SHP77 treated with DMSO at 0.1 percent for 48 hours (cell line): ENCODE results near the gene DPYD.
"Not testable (repeated sequence)": the region's sequence is repeated elsewhere in the genome, so short reads cannot be mapped to it uniquely, and the experiment has no call there.

Source experiments
- DNase-seq: peaks from one replicate; lab custom pipeline; 2025; lab: John Stamatoyannopoulos, UW

DPYD gene

DNA sequence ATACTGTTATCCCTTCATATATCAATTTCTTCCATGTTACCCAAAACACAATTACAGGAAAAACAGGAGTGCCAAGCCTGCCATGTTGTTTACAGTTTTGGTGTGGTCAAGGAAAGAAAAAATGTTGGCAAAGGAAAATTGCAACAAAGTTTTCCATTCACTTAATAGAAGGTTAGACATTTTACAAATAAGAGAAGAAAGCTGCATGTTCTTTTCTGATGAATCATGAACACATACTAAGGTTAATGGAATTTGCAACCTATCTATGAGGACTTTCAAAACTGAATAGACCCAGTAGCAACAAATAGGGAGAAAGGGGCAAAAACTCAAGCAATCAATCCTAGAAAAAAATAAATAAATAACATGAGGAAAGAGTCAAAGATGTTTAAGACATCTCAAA, 556.7 kb downstream of the DPYD start:
- no peak for DNase-seq

DNA sequence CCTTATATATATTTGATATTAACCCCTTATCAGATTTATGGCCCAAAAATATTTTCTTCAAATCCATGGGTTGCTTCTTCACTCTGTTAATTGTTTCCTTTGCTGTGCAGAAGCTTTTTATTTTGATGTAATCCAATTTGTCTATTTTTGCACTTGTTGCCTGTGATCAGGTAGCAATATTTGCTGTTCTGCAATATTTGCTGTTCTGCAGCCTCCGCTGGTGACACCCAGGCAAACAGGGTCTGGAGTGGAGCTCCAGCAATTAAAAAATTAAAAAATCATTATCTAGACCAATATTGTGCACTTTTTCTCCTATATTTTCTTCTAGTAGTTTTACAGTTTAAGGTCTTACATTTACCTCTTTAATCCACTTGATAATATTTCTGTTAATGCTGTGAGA, 564.5 kb downstream of the DPYD start:
- DNase-seq, result no peak

DNA sequence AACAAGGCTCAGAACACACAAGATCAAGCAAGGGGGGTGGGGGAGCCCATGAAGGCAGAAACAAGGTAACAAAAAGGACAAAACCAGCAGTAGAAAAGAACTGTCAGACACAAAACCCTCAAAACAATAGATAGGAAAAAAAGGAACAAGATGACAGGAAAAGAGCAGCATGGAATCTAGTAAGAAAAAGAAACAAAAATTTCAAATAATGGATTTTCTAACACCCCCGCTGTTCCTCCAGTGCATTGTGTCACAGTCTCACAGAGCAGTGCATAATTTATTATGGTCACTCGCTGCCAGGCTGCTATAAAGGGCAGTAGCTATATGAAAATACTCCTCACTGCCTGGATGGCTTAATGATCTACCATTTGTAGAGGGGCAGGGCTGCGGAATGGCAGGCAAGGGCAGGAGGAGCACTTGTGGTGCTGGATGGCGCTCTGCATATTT, 567.9 kb downstream of the DPYD start:
- DNase-seq, result no peak

DNA sequence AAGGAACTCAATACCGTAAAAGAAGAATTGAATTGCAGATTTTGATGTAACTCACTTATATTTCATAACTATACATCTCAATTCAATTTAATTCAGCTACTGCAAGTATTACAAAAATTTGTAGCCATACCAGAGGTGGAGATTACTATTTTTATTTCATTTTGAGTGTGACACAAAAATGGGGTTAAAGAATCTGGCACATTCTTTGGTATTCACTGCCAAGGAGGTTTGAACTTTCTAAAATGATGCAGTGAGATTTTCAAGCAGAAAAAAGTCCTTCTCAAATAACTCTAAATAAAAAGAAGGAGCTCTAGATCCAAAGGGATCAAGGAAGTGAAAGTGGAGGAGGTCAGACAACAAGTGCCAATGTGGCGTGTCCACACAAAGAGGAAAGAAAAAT, 569.0 kb downstream of the DPYD start:
- DNase-seq, result no peak

DNA sequence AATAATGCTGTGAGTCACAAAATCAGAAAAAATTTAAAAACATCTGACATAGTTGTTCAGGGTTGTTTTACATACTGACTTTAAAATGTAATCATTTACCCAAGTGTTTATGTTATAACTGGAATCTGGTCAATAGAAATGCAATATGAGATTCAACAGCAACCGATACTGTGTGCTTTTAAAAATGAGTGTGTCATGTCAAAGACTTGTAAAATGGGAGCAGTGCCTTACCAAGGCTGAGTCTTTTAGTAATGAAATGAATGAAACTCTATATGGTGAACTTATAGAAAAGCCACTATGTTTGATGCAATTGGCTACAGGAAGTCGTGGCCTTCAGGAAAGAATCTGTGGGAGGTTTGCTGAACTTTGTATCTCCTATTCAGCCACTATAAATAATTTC, 570.2 kb downstream of the DPYD start:
- no peak for DNase-seq

DNA sequence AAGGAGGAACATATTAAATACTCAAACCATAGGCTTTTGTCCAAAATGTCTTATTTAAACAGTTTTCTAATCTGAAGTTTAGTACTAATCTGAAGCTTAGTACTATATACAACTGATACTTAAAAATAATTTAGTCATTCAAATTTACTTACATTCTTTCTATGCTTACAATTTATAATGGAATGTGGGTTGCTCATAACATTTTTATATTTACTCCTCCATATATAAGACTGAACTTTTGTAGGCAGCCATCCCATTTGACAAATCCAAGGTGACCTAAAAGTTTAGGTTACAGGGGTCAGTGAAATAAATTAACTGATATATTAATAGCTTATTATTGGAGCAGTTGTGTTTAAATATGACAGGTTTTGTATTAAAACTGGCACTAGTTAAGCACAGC, 570.6 kb downstream of the DPYD start:
- DNase-seq, result no peak

DNA sequence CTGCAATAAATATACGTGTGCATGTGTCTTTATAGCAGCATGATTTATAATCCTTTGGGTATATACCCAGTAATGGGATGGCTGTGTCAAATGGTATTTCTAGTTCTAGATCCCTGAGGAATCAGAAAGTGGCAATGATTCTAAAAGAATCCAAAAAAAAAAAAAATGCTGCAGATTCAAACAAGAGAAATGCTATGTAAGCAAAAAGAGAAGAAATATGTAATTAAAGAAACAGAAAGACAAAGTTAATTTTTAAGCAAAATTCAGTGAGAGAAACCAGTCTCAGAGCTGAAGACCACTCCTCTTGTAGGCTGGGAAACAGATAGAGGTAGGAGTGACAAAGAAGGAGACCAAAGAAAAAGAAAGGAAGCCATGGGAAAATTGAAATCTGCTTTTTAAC, 571.0 kb downstream of the DPYD start:
- DNase-seq, result not testable (repeated sequence)

DNA sequence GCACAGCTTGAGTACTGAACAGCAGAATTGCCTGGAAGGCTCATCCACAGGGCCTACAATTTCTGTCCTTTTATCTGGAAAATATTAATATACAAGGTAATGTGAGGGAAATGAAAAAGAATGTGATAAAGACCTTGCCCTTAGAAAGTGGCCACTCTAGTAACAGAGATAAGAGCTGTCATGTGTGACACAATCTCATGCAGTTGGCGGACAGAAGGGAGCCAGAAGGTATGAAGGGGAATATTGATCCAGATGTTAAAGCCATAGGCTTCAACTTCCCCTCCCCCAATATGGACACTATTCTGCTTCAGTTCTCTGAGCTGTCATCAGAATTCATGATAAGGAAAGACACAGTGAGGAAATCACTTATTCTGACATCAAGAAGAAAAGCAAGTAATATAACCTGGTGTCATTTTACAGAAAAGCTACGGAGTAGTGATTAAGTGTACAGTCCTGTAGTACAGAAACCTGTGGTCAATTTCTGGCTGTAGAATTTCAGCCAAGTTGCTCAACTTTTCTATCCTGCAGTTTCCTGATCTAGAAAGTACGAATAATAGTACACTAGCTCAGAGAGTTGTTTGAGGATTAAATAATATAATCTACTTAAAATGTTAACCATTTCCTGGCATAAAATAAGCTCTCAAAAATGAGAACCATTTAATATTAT, 572.1 kb downstream of the DPYD start:
- DNase-seq, result no peak

DNA sequence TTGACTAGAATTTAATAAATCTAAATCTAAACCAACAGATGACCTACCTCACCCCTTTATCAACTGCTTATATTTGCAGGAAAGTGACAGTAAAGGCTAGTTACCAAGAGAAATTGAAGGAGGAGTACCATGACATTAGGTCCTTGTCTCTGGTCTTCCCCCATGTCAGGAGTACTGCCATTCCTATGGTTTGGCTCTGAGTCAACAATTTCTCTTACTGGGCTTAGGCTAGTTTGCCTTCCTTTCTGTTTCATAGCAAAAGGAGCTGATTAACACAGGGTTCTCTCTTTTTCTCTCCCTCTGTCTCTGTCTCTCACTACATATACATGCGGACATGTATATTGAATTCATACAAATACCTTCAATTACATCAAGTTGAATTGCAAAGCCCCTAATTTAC, 579.9 kb downstream of the DPYD start:
- no peak for DNase-seq

DNA sequence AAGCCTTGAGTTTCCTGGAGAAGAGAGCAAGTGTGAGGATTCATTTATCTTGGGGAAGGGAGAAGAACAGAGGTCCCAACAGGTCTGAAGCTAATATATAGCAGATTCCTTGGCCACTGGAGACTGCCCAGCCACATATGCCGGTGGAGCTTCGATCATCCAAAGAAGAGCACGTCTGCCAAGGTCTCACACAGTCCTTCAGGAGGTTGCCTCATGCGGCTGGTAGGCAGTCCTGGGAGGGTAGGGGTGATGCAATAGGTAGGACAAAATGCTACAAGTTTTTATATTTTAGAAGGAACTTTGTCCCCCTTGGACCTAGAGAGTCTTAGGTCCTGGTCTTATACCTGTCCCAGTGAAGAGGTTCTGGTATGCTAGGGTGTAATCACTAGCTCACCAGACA, 582.5 kb downstream of the DPYD start:
- no peak for DNase-seq

DNA sequence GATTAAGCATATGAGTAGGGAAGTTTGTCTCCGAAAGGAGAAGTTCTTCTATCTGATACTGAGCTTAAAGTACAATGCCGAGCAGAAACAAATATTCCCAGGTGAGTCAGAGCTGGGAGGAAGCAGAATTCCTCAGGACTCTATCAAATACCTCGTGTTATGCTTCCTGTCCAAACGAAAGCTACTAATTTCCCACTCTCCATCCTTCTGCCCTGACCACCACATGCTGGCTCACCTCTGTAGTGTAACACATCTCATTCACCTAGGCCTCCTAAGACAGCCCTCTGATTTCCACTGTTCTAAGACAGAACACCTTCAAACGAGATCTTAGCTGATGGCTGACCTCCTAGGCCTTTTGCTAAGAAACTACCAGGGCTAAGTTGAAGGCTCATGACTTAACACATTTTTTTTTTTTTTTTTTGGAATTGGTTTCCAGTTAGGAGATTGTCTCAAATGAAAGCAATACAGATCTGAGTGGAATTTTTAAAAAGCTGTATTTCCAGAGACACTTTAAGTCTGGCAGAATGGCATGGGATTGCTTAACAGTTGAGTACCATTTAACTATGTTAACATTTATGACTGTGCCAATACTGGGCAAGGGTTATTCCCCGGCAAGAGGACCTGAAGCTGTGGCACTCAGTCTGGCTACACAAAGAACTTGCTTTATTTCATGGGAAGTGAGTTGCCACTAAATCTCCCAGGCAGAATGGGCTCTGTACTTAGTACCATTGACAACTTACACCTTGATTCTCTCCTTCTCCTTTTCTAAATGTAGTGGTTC, 583.4 kb downstream of the DPYD start:
- DNase-seq, result no peak

DNA sequence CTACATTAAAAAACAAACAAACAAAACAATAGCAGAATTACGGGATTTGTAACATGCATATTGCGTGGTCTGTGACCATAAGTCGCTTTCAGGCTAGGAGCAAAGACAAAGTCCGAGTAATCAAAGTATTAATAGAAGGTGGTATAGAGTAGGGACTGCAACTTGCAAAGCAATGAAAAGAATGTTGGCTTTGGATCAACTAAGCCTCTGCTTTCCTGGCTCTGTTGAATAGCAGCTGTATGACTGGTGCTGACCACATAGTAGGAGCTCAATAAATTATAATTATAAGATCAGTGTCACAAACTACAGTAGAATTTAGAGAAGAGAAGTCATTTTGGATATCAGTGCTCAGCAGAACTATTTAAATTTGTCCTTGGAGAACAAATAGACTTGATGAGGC, 586.4 kb downstream of the DPYD start:
- DNase-seq, result no peak

DNA sequence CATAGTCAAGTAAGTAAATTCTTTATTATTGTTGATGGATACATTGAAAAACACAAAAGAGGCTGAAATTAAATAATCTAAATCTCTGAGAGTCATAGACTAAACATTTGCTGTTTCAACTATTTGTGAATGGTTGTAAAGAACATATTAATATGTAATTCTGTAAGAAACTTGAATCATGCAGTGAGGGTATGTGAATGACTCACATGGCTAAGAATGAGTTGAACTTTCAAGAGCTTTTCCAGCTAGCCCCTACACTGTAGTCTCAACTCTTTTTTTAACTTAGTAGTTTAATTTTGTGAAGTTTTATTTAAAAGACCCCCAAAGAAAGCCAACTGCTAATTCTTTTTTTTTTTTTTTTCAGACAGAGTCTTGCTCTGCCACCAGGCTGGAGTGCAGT, 588.1 kb downstream of the DPYD start:
- no peak for DNase-seq

DNA sequence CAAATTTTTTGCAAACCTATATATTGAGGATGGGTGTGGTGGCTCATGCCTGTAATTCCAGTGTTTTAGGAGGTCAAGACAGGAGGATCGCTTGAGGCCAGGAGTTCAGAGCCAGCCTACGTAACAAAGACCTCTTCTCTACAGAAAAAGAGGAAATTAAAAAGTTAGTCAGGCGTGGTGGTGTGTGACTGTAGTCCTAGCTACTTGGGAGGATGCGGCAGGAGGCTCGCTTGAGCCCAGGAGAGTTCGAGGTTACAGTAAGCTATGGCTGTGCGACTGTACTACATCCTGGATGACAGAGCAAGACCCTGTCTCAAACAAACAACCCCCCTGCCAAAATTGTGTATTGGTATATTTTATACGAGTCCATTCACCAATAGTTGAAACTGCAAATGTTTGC, 589.7 kb downstream of the DPYD start:
- DNase-seq, result no peak

DNA sequence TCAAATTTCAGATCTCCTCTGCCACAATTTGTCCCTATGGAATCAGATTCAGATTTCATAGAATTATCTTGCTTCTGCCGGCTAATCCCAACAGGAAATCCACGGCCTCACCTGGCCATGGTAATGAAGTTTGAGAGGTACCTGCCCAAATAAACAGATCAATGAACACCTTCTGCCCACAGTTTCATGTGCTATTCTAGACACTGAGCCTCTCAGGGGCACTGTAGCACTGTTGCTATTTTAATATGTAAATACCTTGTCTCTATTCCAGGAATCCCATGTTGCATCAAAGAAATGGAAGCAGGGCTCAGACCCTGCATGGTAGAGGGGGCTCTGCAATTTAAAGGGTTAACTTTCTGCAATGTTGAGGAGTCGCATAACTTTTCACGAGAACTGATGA, 606.1 kb downstream of the DPYD start:
- DNase-seq, result no peak

DNA sequence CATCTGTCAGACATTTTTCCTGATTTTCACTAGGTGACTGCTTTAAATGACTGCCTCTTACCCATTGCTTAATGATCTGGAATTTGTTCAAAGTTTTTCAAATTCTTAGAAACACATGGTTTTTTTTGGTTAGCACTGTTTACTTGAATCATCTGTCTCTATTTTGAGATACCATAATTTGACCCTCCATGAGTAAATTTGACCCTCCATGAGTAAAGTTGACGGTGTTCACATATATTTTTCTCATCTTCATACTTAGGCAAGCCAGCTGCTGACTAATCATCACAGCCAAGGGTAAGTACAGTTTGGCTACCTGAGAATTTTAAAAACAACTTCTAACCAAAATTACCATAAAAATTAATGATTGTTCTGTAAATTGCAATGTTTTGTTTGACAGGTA, 612.7 kb downstream of the DPYD start:
- DNase-seq, result no peak

DNA sequence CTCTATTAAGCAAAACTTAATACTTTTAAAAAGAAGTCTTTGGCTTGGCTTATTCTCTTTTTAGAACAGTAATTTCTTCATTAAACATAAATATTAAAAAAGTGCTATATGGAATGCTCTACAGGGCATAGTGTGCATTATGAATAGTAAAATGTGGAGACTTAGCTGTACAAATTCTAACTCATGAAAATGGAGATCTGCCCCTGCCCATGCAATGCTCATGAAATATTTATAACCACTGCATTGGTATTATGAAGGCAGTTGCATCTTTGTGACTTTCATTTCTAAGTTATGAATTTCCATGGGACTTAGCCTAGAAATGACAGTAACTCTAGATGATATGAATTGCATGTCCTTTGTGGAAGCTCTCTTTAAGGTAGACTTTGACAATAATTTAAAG, 613.3 kb downstream of the DPYD start:
- DNase-seq, result no peak

DNA sequence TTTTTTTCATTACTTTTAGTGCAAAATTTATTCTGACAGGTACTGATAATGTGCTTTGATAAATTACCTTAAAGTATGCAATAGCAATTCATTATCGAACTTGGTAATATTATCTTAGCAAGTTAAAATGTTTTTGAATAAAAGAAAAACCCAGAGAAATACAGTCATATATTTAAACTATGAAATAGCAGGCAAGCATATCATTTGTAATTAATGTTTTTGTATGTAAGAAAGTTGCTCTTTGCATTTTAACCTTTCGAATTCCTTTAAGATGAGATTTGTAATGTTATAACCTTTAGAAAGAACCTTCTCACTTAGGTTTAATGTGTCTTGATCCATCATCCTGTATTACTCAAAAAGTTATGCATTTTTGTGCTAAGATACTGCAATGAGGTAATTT, 613.7 kb downstream of the DPYD start:
- no peak for DNase-seq

DNA sequence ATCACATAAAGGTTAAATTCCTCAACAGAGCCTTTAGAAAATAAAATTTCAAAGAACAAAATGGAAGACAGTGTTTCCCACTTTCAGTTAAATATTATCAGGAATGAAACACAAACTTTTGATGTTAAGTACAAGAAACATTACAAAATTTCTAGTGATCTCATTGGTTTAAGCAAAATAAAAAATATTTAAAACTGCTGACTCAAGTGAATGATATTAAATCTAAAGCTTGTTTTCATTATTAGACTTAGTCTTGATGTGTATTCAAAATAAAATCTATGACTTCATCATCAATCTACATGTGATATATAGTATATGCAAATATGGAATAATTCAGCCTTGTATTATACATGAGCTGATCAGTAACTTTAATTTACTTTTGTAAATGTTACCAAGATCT, 614.3 kb downstream of the DPYD start:
- no peak for DNase-seq

DNA sequence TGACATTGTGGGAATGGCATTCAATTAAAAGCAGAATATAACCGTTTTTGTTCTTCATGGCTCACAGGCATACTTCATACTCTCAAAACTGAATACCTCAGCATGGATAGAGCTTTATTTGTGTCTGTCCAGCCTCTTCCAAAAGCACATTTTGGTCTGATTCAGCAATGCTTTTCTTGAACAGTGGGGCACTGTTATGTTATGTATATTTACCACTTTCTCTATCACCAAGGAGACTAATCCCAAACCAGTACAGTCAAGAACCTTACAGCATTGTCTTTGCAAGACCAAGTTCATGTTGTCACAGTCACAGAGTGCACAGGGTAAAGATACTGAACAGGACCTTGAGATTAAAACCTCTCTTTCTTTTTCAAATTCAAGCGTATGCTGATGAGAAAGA, 616.5 kb downstream of the DPYD start:
- DNase-seq, result no peak

DNA sequence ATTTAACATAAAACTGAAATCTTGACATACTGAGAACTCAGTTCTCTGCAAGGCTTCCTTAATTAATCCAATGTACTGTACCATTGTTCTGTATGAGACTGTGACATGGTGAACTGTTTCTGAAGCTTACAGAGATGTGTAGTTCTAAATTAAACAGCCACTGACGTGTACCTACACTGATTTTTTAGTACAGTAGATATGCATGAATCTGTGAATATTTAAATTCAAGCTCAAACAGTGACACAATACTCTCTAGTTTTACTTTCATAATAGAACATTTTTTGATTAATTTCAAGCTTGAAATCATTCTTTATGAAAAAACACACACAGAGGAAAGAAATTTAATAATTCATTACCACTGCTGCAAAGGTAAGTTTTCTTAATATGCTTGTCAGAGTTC, 621.9 kb downstream of the DPYD start:
- DNase-seq, result no peak

DNA sequence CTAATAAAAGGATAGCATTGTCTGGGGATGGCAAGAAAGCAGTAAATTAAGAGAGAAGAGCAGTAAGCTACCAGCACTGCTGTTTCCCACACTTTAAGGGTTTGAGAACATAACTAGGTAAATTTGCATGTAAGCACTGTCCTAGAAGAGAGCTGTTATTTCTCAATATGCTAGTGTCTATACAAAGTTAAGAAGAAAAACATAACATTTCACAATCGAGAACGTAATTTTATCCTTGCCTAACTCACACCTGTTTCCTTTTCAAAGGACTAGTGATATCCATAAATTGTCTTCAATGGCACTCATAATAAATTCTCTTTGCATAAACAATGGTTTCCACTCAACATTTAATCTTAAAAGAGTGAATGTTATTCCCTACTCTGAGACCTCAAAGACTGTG, 623.2 kb downstream of the DPYD start:
- DNase-seq, result no peak

DNA sequence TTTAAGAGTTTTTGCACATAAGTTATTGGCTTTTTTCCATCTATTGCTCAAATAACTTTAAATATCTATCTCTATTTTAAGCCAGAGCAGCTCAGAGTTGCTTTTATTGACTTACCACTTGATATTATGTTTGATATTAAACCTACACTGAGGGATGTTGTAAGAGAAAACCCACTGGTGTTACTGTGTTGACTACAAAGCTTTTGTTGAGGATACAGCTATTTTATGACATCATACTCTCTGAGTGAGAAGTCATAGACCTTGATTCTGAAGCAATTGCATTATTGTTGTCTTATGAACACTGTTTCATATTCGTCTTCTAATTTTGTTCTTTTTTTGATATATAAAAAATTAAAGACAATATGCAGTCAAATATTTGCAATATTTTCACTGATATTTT, 638.9 kb downstream of the DPYD start:
- DNase-seq, result no peak
